ENCODE measurements around the gene OR1K1. TPM values are rescaled to one million over a fixed set of nuclear protein-coding genes. Genes with fewer than 3 reads are reported as not detected.

OR1K1 gene
- total RNA-seq = not detected in 2 replicates

DNA sequence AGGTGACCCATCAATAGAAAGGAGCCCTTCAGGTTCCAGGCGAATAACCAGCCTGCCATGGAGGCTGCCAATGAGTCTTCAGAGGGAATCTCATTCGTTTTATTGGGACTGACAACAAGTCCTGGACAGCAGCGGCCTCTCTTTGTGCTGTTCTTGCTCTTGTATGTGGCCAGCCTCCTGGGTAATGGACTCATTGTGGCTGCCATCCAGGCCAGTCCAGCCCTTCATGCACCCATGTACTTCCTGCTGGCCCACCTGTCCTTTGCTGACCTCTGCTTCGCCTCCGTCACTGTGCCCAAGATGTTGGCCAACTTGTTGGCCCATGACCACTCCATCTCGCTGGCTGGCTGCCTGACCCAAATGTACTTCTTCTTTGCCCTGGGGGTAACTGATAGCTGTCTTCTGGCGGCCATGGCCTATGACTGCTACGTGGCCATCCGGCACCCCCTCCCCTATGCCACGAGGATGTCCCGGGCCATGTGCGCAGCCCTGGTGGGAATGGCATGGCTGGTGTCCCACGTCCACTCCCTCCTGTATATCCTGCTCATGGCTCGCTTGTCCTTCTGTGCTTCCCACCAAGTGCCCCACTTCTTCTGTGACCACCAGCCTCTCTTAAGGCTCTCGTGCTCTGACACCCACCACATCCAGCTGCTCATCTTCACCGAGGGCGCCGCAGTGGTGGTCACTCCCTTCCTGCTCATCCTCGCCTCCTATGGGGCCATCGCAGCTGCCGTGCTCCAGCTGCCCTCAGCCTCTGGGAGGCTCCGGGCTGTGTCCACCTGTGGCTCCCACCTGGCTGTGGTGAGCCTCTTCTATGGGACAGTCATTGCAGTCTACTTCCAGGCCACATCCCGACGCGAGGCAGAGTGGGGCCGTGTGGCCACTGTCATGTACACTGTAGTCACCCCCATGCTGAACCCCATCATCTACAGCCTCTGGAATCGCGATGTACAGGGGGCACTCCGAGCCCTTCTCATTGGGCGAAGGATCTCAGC, at the start of gene OR1K1:
OR1K1 (plus strand) TSS at position 58 of the 995 bp plus-strand sequence; CDS start at position 58, 0 bp downstream.

DNA sequence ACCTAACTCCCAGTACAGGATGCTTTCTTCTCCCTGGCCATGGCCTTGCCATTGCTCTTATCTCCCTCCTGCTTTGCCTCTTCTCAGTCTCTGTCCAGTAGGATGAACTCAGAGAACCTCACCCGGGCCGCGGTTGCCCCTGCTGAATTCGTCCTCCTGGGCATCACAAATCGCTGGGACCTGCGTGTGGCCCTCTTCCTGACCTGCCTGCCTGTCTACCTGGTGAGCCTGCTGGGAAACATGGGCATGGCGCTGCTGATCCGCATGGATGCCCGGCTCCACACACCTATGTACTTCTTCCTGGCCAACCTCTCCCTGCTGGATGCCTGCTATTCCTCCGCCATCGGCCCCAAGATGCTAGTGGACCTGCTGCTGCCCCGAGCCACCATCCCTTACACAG, 11.1 kb upstream of the OR1K1 start, which contains the start of gene OR5C1:
OR5C1 (plus strand) TSS at position 103 of the 400 bp plus-strand sequence; CDS start at position 103, 0 bp downstream.

Other genes starting within 250 kb of the OR1K1 start
- not detected in 2 replicates for gene OR1N2, start 247.0 kb upstream of the OR1K1 start, total RNA-seq
- gene OR1L8, start 216.7 kb upstream of the OR1K1 start, total RNA-seq = under 0.01 and 0.09 TPM in 2 replicates
- not detected in 2 replicates for gene OR1Q1, start 185.4 kb upstream of the OR1K1 start, total RNA-seq
- 0.09 TPM in 1 of 2 replicates, not detected in the other for gene OR1B1, start 142.5 kb upstream of the OR1K1 start, total RNA-seq
- gene OR1L1, start 138.4 kb upstream of the OR1K1 start, total RNA-seq = not detected in 2 replicates
- gene OR1L3, start 125.0 kb upstream of the OR1K1 start, total RNA-seq = not detected in 2 replicates
- not detected in 2 replicates for gene OR1L4, start 76.1 kb upstream of the OR1K1 start, total RNA-seq
- gene OR1L6, start 57.8 kb upstream of the OR1K1 start, total RNA-seq = not detected in 2 replicates
- gene OR5C1, start 11.2 kb upstream of the OR1K1 start, total RNA-seq = not detected in 2 replicates
- 64.5 and 66.2 TPM in 2 replicates for gene PDCL, start 28.5 kb downstream of the OR1K1 start, total RNA-seq
- 44.9 and 54.8 TPM in 2 replicates for gene RC3H2, start 105.2 kb downstream of the OR1K1 start, total RNA-seq
- gene ZBTB6, start 113.2 kb downstream of the OR1K1 start, total RNA-seq = 10.9 and 11.9 TPM in 2 replicates
- gene ZBTB26, start 131.4 kb downstream of the OR1K1 start, total RNA-seq = 2.3 and 3.7 TPM in 2 replicates
- 23.2 and 36.2 TPM in 2 replicates for gene RABGAP1, start 140.9 kb downstream of the OR1K1 start, total RNA-seq
- gene GPR21, start 233.5 kb downstream of the OR1K1 start, total RNA-seq = 0.90 and 1.8 TPM in 2 replicates